Activated T-cell treated with anti-CD3 and anti-CD28 coated beads, Interleukin-2, amount 50 U/mL, for 48 hours (primary cell): ENCODE measurements around the gene VWA5A.
"Not testable (repeated sequence)": the region's sequence is repeated elsewhere in the genome, so short reads cannot be mapped to it uniquely, and the experiment has no call there.

Experiments used
- DNase-seq, 2 experiments: peaks; one replicate each; pipeline ENCODE4 v3.0.0-alpha.2; 2020

Gene VWA5A

DNA sequence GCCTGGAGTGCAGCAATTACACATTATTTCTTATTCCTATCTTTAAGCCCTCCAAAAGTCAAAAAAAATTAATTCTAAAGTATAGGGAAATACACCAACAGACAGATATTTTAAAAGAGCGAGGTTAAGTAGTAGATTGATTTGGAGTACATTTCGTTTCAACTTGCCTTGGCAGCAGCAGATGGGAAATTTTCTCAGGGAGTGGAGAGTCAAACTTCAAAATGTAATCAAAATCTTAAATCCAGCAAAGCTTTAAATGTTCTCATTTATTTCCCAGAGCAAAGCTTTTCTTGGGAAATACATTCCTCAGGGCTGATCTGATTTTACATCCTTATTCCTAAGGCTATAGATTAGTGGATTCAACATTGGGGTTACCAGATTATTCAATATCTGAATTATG is 21.9 kb upstream of the VWA5A start:
- DNase-seq = no peak

GRCh38 chr11:124094731-124095130 is 20.5 kb upstream of the VWA5A start:
- no peak for DNase-seq

DNA sequence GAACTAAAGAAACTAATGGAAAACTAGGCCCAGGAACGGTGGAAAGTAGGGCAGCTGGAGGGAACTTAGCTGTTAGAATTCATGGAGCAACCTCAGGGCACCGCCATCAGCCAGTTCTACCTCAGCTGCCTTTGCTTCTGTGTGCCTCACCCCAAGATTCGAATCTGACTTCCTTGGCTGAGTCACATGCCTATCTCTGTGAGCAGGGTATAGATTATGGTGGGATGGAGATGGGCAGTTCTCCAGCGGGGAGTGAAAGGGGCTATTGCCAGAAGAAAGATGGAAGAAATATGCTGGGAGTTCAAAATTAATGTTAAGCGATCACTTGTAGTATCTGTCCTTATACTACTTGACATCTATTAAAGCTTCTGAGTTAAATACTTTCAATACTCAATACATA is 18.9 kb upstream of the VWA5A start:
- no peak for DNase-seq

DNA sequence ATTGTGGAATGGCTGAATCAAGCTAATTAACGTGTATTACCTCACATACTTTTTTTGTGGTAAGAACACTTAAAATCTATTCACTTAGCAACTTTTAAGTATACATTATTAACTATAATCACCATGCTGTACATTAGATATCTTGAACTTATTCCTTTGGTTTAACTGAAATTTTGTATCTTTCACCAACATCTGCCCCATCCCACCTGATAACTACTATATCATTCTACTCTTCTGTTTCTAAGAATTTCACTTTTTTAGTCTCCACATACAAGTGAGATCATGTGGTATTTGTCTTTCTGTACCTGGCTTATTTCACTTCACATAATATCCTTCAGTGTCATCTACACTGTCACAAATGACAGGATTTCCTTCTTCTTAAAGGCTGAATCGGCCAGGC is 17.1 kb upstream of the VWA5A start:
- DNase-seq = no peak

- DNase-seq = no peak
These were observed 13.5 kb upstream of the VWA5A start for GRCh38 chr11:124101737-124102136.

- no peak for DNase-seq
These were observed 7.1 kb upstream of the VWA5A start for GRCh38 chr11:124108156-124108555.

DNA sequence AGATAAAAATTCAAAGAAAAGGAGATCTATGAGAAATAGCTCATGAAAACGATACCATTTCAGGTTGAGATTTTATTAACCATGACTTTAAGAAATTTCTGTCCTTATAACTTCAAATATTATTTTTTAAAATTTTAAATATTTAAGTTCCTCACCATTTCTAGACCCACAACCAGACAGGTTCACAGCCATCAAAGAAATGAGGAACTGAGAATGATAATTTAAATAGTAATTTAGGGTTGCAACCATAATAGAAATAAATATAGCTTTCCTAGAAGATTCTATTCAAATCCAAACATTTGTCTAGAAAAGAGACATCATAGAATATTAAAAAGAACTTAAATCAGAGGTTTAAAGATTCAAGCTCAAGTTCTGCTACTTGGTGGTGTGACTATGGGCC is 5.9 kb upstream of the VWA5A start:
- DNase-seq = no peak

DNA sequence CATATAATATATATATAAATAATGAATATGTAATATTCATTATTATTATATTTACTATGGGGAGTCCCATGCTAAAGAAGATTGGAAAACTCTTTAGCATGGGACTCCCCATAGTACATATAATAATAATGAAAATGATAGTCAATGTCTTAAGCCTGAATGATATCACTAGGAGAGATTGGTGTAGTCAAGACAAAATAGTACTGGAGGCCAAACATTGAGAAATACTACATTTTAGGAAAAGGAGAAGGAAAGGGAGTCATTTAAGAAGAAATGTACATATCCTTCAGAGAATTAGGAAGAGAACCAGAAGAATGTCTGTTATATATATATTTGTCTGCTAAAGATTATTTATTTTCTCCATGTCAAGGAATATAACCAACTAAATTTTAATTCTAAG is 5.0 kb upstream of the VWA5A start:
- no peak for DNase-seq

- DNase-seq = no peak
These were observed 1.4 kb upstream of the VWA5A start for GRCh38 chr11:124113890-124114289.

DNA sequence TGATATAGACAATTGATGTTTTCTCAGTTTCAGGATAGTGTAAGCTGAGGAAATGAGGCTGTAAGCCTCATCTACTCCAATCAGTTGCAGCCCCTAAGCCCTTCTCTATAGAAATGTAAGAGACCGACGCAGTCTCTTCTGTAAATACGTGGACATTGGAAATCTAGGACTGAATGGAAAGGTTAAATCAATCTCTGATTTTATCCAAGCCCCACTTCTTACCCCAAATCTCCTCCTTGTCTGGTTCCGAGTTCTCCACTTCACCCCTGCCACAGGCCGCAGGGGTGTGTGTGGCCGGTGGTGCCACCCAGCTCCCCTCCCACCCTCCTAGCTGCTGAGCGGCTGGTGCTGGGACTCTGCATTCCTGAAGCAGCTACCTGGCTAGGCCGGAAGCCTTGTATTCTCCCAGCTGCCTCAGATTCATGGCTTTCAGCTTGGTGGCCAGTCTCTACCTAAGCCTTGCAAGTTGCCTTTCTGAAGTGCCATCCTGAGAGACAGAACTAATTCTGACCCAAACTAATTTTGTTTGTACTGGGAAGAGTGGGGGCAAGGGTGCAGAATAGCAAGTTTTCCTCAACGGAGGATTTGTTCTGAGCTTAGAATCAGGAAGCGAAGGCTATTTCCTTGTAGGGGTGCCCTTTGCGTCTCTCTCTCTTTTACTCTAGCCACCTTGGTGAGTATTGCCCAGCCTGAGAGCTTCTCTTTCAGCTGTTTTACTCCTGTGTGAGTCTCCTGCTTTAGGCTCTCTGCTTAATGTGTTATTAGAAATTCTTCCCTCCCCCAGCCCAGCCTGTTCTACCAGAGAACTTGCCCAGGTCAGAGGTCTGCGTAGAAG is 749 bp downstream of the VWA5A start:
- DNase-seq = peak; percentile 17 to 34

DNA sequence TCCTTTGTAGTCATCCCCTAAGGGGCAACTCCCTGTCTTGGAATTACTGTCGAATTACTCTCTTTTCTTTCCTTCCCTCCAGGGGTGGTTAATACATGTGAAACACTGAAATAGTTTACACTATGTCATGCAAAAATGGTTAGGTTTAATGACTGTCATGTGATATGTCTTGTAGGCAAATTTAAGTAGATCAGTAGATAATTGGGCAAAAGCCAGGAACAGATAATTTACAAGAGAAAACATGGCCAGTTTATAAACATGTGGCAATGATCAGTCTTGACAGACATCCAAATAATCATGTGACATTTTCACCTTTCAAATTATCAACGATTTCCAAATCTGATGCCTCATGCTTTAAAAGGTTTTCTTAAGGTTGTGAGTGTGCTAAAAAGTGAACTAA is 3.9 kb downstream of the VWA5A start:
- no peak for DNase-seq

GRCh38 chr11:124120891-124121290 is 5.6 kb downstream of the VWA5A start:
- no peak for DNase-seq

- DNase-seq = no peak
These were observed 6.9 kb downstream of the VWA5A start for GRCh38 chr11:124122123-124122522.

DNA sequence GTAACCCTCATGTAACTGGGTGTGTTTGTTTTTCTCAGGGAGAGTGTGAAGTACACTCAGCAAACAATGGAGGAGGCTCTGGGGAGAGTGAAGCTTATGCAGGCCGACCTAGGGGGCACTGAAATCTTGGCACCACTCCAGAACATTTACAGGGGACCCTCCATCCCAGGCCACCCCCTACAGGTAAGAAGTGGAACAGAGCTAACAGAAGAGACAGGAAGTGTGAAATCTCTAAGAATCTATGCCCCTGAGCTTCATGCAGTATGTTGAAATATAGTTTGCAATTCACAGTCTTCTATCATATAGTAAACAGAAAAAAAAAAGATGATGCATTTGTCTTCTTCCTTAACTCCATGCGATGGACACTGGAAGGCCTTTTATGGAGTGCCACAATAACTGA is 8.4 kb downstream of the VWA5A start:
- DNase-seq = no peak

- not testable (repeated sequence) for DNase-seq
These were observed 11.9 kb downstream of the VWA5A start for GRCh38 chr11:124127134-124127533.

DNA sequence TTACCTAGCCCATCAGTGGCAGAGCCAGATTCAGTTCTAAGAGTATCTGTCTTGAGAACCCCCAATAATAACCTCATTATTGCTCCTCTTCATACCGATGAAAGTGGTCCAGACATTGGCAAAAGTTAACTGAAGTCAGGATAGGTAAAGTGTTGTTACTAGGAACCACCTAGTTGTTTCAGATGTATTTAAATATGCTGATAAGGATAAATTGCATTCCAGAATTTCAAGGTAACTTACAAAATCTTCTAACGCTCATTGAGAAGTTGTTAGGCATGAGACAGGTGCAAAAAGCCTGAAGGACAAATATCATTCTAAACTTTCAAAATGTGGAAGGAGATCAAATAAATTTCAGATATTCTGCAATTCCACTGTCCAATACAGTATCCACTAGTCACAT is 27.8 kb downstream of the VWA5A start:
- no peak for DNase-seq

- no peak for DNase-seq
These were observed 32.7 kb downstream of the VWA5A start for GRCh38 chr11:124147951-124148350.

DNA sequence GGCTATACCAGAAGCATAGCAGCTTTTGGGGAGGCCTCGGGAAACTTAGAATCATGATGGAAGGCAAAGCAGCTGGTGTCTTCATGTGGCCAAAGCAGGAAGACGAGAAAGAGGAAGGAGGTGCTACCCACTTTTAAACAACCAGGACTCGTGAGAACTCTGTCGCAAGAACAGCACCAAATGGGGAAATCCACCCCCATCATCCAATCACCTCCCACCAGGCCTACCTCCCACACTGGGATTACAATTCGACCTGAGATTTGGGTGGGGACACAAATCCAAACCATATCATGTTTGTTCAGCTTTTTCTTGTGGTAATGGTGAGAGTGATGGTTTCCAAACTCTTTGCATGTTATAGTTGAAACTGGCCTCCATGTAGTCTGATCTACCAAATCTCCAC is 35.4 kb downstream of the VWA5A start:
- no peak for DNase-seq

GRCh38 chr11:124152770-124153407 is 37.6 kb downstream of the VWA5A start:
- no peak for DNase-seq

DNA sequence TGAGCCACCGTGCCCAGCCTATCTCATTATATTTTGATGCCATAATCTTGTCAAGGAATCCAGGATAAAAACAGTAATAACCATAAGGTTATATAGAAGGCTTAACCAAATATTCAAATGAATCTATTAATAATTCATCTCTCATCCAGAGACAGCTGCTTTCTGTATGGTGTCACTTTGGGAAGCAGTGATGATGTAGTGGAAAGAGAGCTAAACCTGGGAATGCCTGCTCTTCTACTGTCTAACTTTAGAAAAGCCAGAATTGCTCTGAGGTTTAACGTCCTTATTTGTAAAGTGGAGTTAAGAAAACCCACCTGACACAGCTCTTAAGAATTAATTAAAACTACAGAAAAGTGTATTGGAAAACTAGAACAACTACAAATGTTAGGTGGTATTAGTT is 38.6 kb downstream of the VWA5A start:
- DNase-seq = no peak

DNA sequence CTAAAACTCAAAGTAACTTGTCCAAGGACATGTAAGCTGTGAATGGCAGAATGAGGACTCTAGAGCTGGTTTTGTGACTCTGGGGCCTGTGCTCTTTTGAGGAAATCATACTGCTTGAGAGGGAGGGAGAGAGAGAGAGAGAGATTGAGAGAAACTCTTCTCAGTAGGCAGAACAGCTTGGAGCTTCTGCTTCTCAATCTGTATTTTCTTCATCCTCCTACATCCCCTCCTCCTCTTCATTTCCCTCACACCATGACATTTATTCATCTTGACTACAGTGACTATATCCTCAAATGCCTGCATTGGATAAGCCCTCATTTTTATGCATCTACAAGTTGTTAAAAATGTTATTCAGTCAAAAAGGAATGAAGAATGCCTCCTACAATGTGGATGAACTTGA is 44.2 kb downstream of the VWA5A start:
- no peak for DNase-seq

GRCh38 chr11:124160986-124161385 is 45.7 kb downstream of the VWA5A start:
- DNase-seq = no peak

- no peak for DNase-seq
These were observed 52.6 kb downstream of the VWA5A start for GRCh38 chr11:124167826-124168231.

DNA sequence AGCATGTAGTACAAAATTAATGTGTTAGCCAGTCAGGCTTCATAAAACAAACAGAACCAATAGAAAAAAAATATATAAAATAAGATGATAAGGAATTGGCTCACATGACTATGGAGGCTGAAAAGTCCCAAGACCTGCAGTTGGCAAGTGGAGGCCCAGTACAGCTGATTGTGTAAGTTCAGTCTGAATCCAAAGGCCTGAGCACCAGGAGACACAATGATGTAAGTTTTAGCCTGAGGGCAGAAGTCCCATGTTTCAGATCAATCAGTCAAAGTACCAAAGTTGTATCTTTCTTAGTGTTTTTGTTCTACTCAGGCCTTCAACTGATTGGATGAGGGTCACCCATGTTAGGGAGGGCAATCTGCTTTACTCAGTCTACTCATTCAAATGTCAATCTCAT is 53.5 kb downstream of the VWA5A start:
- DNase-seq = no peak

GRCh38 chr11:124170315-124170714 is 55.1 kb downstream of the VWA5A start:
- not testable (repeated sequence) for DNase-seq
